ENCODE data around the gene MSRB3.
"Not testable (repeated sequence)": the region's sequence is repeated elsewhere in the genome, so short reads cannot be mapped to it uniquely, and the experiment has no call there.

MSRB3 gene

GRCh38 chr12:65407388-65408149 lies 129.1 kb downstream of the MSRB3 start:
- DNase-seq, result no peak

DNA sequence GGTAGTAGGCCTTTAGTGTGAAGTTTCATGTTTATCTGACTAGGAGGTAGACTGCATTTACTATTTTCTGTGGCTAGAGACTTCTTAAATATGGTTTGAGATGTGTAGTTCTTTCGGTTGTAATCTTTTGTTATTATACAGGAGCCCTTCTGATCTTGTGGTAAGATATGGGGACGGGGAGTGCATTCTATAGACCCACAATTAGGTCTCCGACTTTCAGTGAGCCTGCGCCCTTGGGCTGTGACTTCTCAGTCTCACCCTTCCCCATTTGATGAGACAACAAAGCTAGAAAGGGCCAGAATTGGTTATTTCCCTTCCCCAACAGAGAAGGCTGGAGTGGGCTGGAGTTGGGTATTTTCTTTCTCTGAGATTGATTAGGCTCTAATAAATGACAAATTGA lies 130.0 kb downstream of the MSRB3 start:
- DNase-seq, result no peak

- no peak for DNase-seq
Measured at GRCh38 chr12:65409726-65410125, 131.2 kb downstream of the MSRB3 start.

DNA sequence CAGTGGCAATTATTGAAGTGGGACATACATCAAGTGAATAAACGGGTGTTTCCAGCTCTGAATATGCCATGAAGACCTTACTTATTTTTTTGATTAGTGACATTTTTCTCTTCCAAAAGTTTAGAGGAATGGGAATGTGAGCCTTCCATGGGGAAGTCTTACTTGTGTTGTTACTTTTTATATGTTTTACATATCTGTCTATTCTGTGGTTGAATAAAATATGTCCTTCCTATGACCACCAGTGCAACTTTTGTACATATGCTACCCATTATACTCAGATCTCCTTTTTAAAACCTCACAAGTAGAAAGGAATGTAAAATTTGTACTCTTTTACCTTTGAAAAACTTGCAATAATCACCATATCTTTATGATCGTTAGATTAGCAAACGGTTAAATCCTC lies 132.7 kb downstream of the MSRB3 start:
- DNase-seq, result no peak

- DNase-seq, result no peak
Measured at GRCh38 chr12:65414526-65414925, 136.0 kb downstream of the MSRB3 start.

DNA sequence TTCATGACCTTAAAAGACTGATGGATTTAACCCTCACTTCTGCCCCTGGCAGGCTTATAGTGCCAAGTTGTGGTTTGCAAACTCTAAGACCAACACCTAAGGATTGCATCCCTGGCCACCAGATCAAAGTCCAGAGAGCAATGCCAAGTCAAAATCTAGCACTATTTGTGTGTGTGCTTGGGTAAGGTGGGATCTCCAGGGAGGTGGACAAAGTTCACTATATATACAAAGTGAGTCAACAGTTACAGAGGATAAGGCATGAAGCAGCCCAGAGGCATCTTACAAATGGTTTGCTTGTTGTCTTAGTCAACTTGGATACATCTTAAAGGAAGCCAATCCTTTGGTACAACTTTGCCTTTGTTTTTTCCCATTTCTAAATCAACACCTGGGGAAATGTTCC lies 137.3 kb downstream of the MSRB3 start:
- no peak for DNase-seq

- DNase-seq, result no peak
Measured at GRCh38 chr12:65419284-65420072, 141.0 kb downstream of the MSRB3 start.

- DNase-seq, result no peak
Measured at GRCh38 chr12:65420941-65421340, 142.5 kb downstream of the MSRB3 start.

GRCh38 chr12:65427646-65428045 lies 149.2 kb downstream of the MSRB3 start:
- DNase-seq, result no peak

DNA sequence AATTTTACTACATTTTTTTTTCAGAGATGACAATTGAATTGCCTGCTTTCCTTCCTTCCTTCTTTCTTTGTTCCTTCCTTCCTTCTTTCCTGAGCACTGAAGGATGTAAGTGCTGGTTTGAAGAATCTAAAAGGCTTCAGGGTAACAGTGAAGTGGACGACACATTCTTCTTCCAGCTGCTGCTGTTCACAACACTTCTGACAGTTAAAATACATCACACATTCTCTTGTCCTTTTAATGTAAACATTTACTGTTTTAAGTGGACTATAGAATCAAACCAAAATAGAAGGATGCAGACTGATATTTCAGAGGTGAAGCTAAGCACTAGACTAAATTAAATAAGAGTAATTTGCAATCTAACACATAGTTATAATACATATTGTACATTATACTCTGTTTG lies 151.5 kb downstream of the MSRB3 start:
- DNase-seq, result no peak

- DNase-seq, result no peak
Measured at GRCh38 chr12:65430571-65431306, 152.3 kb downstream of the MSRB3 start.

GRCh38 chr12:65432114-65432513 lies 153.6 kb downstream of the MSRB3 start:
- DNase-seq, result no peak

DNA sequence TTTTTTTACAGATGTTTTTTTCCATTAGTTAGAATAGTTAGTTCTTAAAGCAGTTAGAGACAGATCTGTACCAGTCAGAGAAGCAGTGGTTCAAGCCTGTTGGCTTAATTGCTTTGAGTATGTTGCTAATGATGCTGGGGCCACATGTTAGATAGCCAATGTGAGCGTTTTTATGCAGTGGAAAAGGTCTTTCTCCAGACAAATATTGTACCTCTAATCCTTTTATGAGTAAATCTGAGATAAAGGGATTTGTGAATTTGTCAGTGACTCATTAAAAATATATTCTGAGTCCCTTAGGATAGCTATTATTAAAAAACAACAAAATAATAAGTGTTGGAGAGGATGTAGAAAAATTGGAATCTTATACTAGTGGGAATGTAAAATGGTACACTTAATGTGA lies 154.2 kb downstream of the MSRB3 start:
- no peak for DNase-seq

- no peak for DNase-seq
Measured at GRCh38 chr12:65434737-65435136, 156.3 kb downstream of the MSRB3 start.

GRCh38 chr12:65443038-65443437 lies 164.6 kb downstream of the MSRB3 start:
- no peak for DNase-seq

- no peak for DNase-seq
Measured at GRCh38 chr12:65444996-65445395, 166.5 kb downstream of the MSRB3 start.

DNA sequence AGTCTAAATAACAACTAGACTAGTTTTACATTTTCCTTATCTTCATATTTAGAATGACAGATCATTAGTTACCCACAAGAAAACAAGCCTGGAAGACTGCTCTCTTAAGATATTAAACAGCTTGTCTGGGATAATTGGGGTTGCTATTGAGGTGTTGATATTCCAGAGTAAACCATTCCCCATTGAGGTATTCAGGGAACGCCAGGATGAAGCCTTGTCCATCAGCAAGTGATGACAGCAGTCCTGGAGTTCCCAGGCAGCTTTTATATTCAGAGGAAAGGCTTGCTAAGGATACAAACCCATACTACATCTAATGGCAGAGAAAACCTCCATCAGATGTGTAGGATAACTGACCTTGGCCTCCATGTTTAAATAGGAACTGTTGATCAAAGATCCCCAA lies 168.4 kb downstream of the MSRB3 start:
- DNase-seq, result no peak

DNA sequence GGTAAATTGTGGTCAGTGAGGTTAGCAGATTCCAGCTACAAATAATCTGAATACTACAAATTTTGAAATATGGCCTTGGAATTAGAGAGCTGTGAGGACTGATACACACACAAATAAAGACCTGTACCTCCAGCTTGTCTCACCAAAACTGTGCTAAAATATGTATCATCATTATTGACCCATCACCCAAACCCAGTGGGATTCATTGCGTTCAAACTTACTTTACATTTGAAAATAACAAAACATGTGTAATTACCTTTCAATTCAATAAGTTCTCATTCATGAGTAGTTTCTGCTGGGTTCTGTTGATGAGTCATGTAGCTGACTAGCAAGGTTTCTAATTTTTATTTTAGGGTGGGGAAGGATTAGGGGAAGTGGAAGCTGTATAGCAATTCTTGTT lies 170.9 kb downstream of the MSRB3 start:
- no peak for DNase-seq

- no peak for DNase-seq
Measured at GRCh38 chr12:65450625-65451024, 172.1 kb downstream of the MSRB3 start.

DNA sequence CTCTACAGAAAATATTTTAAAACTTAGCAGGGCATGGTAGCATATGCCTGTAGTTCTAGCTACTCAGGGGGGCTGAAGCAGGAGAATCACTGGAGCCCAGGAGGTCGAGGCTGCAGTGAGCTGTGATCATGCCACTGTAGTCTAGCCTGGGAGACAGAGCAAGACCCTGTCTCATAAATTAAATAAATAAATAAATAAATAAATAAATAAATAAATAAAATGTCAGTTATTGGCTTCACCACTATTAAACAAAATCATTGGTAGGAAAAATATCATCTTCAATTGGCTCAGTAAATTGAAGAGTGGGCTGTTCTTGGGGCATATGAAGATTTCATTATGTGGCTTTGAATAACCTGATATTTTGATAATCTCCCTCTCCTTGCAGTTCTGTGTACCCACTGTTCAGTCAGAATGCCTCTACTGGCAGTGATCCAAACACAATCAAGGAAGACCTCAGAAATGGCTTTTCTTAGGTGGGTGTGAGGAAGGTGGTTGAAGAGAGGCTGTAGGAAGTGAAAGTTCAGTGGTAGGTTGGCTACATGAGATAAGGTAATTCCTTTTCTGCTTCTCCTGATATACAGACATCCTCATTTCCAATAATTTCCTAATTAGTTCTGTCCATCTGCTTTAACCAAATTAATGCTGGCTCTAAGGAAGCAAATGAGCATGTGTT lies 175.8 kb downstream of the MSRB3 start:
- no peak for DNase-seq

- DNase-seq, result not testable (repeated sequence)
Measured at GRCh38 chr12:65457341-65457740, 178.9 kb downstream of the MSRB3 start.

DNA sequence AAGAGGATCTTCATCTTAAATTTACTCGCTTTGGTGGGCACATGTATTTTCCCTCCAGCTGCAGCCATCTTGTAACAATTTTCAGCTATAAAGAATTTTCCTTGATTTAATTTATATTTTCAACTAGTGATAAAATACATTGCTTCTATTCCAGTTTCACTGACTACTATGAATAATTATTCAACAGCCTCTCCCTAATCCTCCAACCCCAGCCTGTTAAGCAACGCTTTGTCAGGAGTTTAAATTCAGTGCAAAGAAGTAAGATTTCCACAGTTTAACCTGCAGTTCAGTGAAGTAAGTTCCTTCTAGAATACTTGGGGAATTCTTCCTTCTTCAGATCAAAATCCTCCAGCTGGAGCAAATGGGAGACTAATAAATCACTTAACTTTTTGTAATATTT lies 180.2 kb downstream of the MSRB3 start:
- DNase-seq, result no peak

GRCh38 chr12:65459545-65459944 lies 181.1 kb downstream of the MSRB3 start:
- no peak for DNase-seq

Data from SHP77 treated with DMSO at 0.1 percent for 48 hours (cell line).